WTC11 (cell line): ENCODE results near the gene ISG15. TPM values are rescaled to one million over a fixed set of nuclear protein-coding genes. Genes with fewer than 3 reads are reported as not detected.
"Not testable (repeated sequence)": the region's sequence is repeated elsewhere in the genome, so short reads cannot be mapped to it uniquely, and the experiment has no call there.

Experiments
- ATAC-seq: fragments of 200-7000 bp; cut with Tn5 transposase; 2 replicates; pipeline ENCODE4 v1.10.0; 2021; ENCODE audit warnings: mild to moderate bottlenecking, moderate library complexity
- CTCF ChIA-PET: fragments of 300-600 bp; sonication (Branson Sonifier 250); formaldehyde crosslinking; loops from one replicate; lab custom pipeline; 2021; ENCODE audit warnings: antibody characterized with exemption; lab: Charles Lee
- POLR2A ChIA-PET: fragments of 350-600 bp; sonication (Branson Sonifier 250); formaldehyde crosslinking; loops from one replicate; lab custom pipeline; 2021; ENCODE audit warnings: antibody characterized with exemption; lab: Charles Lee
- DNase-seq: peaks from one replicate; pipeline ENCODE4 v3.0.0; 2021; ENCODE audit warnings: low spot score
- H3K27ac Mint-ChIP-seq: 2 replicates; pipeline ENCODE4 v1.8.0; 2021; ENCODE audit warnings: mixed read lengths
- H3K27me3 Mint-ChIP-seq: 2 replicates; pipeline ENCODE4 v1.8.0; 2021; ENCODE audit warnings: low read depth, mild to moderate bottlenecking, moderate library complexity, mixed read lengths
- H3K36me3 Mint-ChIP-seq: 2 replicates; pipeline ENCODE4 v1.8.0; 2021; ENCODE audit warnings: mixed read lengths
- H3K4me1 Mint-ChIP-seq: 2 replicates; pipeline ENCODE4 v1.8.0; 2022; ENCODE audit warnings: mixed read lengths
- H3K4me3 Mint-ChIP-seq: 2 replicates; pipeline ENCODE4 v1.8.0; 2021; ENCODE audit warnings: mild to moderate bottlenecking, moderate library complexity, mixed read lengths
- H3K9me3 Mint-ChIP-seq: 2 replicates; pipeline ENCODE4 v1.8.0; 2021; ENCODE audit warnings: mixed read lengths
- GRHL2 ChIP-seq: fragments of 250-450 bp; sonication (Bioruptor Pico); IDR thresholded peaks from 2 replicates; pipeline ENCODE4 v1.8.0; 2022; ENCODE audit warnings: mild to moderate bottlenecking, moderate library complexity; ENCODE audit not compliant: insufficient replicate concordance, severe bottlenecking
- MXD4 ChIP-seq: fragments of 250-450 bp; sonication (Bioruptor Pico); IDR thresholded peaks from 2 replicates; pipeline ENCODE4 v1.8.0; 2021; ENCODE audit warnings: mild to moderate bottlenecking, moderate library complexity, borderline replicate concordance
- NFATC4 ChIP-seq: fragments of 250-450 bp; sonication (Bioruptor Pico); IDR thresholded peaks from 2 replicates; pipeline ENCODE4 v1.9.0; 2021; ENCODE audit warnings: mild to moderate bottlenecking
- NFE2L1 ChIP-seq: sonication (generic); formaldehyde crosslinking; IDR thresholded peaks from 2 replicates; pipeline ENCODE4 v1.8.1; 2023; ENCODE audit warnings: missing genetic modification reagents
- NR1H2 ChIP-seq: sonication (generic); formaldehyde crosslinking; IDR thresholded peaks from 2 replicates; pipeline ENCODE4 v1.9.0; 2021; ENCODE audit warnings: mild to moderate bottlenecking, moderate library complexity, missing genetic modification reagents
- TP53 ChIP-seq: sonication (generic); formaldehyde crosslinking; IDR thresholded peaks from 2 replicates; pipeline ENCODE4 v1.8.1; 2023; ENCODE audit warnings: mild to moderate bottlenecking, missing genetic modification reagents
- ZBTB21 ChIP-seq: sonication (generic); formaldehyde crosslinking; IDR thresholded peaks from 2 replicates; pipeline ENCODE4 v1.8.1; 2023; ENCODE audit warnings: mild to moderate bottlenecking, missing genetic modification reagents, borderline replicate concordance
- ZNF416 ChIP-seq: fragments of 250-450 bp; sonication (Bioruptor Pico); IDR thresholded peaks from 2 replicates; pipeline ENCODE4 v1.9.0; 2021; ENCODE audit warnings: mild to moderate bottlenecking, inconsistent platforms
- total RNA-seq: library from RNA; stranded (reverse); gene quantifications from 3 replicates; pipeline ENCODE4 v1.2.3, GENCODE V29; 2021
- TF ChIP-seq, protein P1 (sequence below): fragments of 200-600 bp; IDR thresholded peaks from 2 replicates; pipeline ENCODE4 v1.8.0; 2022; ENCODE audit warnings: antibody characterized with exemption
- TF ChIP-seq, protein P2 (sequence below): fragments of 250-450 bp; sonication (Bioruptor Pico); conservative IDR thresholded peaks from 2 replicates; pipeline ENCODE4 v1.9.0; 2021; ENCODE audit warnings: mild to moderate bottlenecking
- TF ChIP-seq, protein P3 (sequence below): fragments of 250-450 bp; sonication (Bioruptor Pico); IDR thresholded peaks from 2 replicates; pipeline ENCODE4 v2.1.2; 2022; ENCODE audit warnings: mild to moderate bottlenecking, moderate library complexity
- TF ChIP-seq, protein P4 (sequence below): sonication (generic); formaldehyde crosslinking; IDR thresholded peaks from 2 replicates; pipeline ENCODE4 v1.8.1; 2023; ENCODE audit warnings: mild to moderate bottlenecking, moderate library complexity, missing genetic modification reagents
- TF ChIP-seq, protein P5 (sequence below): sonication (generic); formaldehyde crosslinking; conservative IDR thresholded peaks from 2 replicates; pipeline ENCODE4 v1.8.1; 2022; ENCODE audit warnings: mild to moderate bottlenecking, missing genetic modification reagents
- TF ChIP-seq, protein P6 (sequence below): sonication (generic); formaldehyde crosslinking; IDR thresholded peaks from 2 replicates; pipeline ENCODE4 v1.8.1; 2022; ENCODE audit warnings: low read depth, mild to moderate bottlenecking, moderate library complexity, missing genetic modification reagents, borderline replicate concordance
- TF ChIP-seq, protein P7 (sequence below): sonication (generic); formaldehyde crosslinking; IDR thresholded peaks from 2 replicates; pipeline ENCODE4 v1.8.0; 2022; ENCODE audit warnings: mild to moderate bottlenecking, missing genetic modification reagents
- TF ChIP-seq, protein P8 (sequence below): sonication (generic); formaldehyde crosslinking; IDR thresholded peaks from 2 replicates; pipeline ENCODE4 v1.8.0; 2023; ENCODE audit warnings: missing genetic modification reagents
- TF ChIP-seq, protein P9 (sequence below): sonication (generic); formaldehyde crosslinking; IDR thresholded peaks from 2 replicates; pipeline ENCODE4 v1.8.0; 2022; ENCODE audit warnings: mild to moderate bottlenecking, missing genetic modification reagents

The ISG15 gene
- total RNA-seq, 1 experiment from 2014 or later = 29.5 TPM

DNA sequence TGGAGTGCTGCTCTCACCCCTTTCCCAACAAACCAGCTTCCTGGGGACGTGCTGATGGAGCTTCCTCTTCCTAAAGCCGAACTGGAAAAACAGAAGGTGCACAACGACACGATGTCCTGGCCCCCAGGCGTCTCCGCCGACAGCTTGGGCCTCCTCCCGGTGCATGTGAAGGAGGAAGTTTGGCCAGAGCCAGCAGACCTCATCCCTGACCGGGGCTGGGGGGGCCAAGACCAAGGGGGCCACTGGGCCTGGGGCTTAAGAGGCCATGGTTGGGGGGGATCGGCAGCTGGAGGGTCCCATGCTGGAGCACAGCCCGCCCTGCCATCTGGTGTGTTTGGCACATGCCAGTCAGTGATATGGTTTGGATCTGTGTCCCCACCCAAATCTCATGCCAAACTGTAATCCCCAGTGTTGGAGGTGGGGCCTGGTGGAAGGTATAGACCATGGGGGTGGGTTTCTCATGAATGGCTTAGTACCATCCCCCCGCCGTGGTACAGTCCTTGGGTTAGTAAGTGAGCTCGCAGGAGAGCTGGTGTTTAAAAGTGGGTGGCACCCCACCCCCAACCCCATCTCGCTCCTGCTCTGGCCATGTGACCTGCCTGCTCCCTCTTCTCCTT is 19.8 kb upstream of the ISG15 start (continued):
- TF ChIP-seq, protein P1, sequence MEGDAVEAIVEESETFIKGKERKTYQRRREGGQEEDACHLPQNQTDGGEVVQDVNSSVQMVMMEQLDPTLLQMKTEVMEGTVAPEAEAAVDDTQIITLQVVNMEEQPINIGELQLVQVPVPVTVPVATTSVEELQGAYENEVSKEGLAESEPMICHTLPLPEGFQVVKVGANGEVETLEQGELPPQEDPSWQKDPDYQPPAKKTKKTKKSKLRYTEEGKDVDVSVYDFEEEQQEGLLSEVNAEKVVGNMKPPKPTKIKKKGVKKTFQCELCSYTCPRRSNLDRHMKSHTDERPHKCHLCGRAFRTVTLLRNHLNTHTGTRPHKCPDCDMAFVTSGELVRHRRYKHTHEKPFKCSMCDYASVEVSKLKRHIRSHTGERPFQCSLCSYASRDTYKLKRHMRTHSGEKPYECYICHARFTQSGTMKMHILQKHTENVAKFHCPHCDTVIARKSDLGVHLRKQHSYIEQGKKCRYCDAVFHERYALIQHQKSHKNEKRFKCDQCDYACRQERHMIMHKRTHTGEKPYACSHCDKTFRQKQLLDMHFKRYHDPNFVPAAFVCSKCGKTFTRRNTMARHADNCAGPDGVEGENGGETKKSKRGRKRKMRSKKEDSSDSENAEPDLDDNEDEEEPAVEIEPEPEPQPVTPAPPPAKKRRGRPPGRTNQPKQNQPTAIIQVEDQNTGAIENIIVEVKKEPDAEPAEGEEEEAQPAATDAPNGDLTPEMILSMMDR = no peak
- TF ChIP-seq, protein P2, sequence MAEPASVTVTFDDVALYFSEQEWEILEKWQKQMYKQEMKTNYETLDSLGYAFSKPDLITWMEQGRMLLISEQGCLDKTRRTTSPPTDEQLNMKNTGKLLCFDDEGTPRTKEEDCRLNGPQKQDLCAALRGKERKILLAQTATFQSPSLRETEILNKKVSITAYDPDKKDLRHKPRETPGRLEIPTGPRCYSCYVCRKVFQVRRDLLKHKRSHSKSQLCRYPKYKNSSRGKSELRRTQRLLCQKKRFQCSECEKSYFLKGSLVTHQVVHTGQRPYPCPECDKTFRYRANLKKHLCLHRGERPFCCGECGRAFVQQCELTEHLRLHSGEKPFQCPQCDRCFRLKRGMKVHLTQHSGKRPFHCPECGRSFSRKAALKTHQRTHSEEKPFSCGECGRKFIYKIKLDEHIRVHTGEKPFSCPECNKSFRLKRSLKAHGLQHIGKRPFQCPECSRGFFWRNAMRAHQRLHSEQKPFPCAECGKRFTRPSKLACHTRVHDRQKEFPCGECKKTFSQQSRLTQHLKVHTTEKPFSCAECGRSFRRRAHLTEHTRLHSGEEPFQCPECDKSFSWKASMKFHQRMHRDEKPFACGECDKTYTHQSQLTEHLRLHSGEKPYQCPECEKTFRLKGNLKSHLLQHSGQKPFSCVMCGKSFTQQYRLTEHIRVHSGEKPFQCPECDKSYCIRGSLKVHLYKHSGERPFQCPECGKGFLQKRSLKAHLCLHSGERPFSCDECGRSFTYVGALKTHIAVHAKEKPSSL (CRISPR knock-in tag) = no peak
- TF ChIP-seq ZNF416 (CRISPR knock-in tag) = no peak
- no peak for TF ChIP-seq NFE2L1 (CRISPR knock-in tag)
- TF ChIP-seq, protein P3, sequence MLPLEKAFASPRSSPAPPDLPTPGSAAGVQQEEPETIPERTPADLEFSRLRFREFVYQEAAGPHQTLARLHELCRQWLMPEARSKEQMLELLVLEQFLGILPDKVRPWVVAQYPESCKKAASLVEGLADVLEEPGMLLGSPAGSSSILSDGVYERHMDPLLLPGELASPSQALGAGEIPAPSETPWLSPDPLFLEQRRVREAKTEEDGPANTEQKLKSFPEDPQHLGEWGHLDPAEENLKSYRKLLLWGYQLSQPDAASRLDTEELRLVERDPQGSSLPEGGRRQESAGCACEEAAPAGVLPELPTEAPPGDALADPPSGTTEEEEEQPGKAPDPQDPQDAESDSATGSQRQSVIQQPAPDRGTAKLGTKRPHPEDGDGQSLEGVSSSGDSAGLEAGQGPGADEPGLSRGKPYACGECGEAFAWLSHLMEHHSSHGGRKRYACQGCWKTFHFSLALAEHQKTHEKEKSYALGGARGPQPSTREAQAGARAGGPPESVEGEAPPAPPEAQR (CRISPR knock-in tag) = no peak
- TF ChIP-seq ZBTB21 (CRISPR knock-in tag) = no peak
- TF ChIP-seq, protein P4, sequence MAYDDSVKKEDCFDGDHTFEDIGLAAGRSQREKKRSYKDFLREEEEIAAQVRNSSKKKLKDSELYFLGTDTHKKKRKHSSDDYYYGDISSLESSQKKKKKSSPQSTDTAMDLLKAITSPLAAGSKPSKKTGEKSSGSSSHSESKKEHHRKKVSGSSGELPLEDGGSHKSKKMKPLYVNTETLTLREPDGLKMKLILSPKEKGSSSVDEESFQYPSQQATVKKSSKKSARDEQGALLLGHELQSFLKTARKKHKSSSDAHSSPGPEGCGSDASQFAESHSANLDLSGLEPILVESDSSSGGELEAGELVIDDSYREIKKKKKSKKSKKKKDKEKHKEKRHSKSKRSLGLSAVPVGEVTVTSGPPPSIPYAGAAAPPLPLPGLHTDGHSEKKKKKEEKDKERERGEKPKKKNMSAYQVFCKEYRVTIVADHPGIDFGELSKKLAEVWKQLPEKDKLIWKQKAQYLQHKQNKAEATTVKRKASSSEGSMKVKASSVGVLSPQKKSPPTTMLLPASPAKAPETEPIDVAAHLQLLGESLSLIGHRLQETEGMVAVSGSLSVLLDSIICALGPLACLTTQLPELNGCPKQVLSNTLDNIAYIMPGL = no peak

DNA sequence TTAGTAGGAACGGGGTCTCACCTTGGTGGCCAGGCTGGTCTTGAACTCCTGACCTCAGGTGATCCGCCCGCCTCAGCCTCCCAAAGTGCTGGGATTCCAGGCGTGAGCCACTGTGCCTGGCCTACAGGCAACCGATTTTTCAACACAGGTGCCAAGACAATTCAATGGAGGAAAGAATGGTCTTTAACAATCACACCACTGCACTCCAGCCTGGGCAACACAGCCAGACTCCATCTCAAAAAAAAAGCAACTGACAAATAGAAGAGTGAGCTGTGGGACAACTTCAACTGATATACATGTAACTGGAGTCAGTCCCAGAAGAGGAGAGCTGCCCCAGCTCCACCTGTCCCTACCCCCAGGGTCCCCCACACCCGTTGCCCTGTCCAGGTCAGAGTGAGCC is 18.8 kb upstream of the ISG15 start:
- DNase-seq, H3K4me1 Mint-ChIP-seq, H3K9me3 Mint-ChIP-seq, POLR2A ChIA-PET, H3K27ac Mint-ChIP-seq, H3K36me3 Mint-ChIP-seq, ATAC-seq, H3K4me3 Mint-ChIP-seq: not testable (repeated sequence)
- CTCF ChIA-PET = interaction anchor here (0.9 to 3.7 kb wide), 3 partner anchors 11 to 47 kb away, joined by 3 to 17 read pairs (median 4); no protein-coding TSS in a partner anchor
- peaks cover 88% of the 10 kb centered on the region for H3K27me3 Mint-ChIP-seq

DNA sequence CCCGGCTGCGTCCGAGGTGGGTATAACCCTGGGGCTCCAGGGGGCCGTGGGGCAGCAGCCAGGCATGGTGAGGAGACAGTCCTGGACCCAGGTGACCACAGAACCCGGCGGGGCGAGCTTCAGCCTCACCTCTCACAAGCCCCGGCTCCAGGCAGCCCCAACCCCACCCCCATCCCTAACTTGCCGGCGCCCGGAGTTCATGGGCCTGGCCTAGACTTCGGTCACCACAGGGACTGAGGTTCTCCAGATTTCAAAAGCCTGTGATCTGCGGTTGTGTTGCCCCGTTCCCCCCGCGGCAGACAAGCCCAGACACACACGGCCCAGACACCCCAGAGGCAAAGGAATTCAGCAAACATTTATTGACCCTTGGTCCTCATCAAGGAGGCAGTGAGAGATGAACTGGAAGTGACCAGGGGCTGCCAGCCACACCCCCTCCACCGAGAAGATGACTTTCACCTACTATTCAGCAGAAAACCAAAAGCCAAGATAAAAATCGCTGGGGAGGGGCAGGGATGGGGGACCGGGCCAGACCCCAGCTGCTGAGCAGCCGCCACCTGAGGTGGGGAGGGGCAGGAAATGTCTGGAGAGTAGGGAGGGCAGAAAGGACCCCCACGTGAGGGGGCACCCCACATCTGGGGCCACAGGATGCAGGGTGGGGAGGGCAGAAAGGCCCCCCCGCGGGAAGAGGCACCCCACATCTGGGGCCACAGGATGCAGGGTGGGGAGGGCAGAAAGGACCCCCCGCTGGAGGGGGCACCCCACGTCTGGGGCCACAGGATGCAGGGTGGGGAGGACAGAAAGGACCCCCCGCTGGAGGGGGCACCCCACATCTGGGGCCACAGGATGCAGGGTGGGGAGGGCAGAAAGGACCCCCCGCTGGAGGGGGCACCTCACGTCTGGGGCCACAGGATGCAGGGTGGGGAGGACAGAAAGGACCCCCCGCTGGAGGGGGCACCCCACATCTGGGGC is 17.3 kb upstream of the ISG15 start:
- ATAC-seq (no peak), DNase-seq (no peak)
- ChIA-PET CTCF (interaction anchor here (1.3 to 3.7 kb wide), 4 partner anchors 12 to 38 kb away, joined by 4 to 23 read pairs (median 15); partner anchors contain the start of gene PERM1), POLR2A (no interaction called here)
- peaks cover 9% of the 10 kb centered on the region for H3K9me3 Mint-ChIP-seq
- H3K36me3 Mint-ChIP-seq = peaks cover 7% of the 10 kb centered on the region; the same call in 1 of the 2 replicates
- H3K27ac Mint-ChIP-seq = no peak overlapping the region
- no peak overlapping the region for H3K4me3 Mint-ChIP-seq
- peaks cover 81% of the 10 kb centered on the region for H3K27me3 Mint-ChIP-seq
- H3K4me1 Mint-ChIP-seq = peaks cover 5% of the 10 kb centered on the region
- TF ChIP-seq, protein P5, sequence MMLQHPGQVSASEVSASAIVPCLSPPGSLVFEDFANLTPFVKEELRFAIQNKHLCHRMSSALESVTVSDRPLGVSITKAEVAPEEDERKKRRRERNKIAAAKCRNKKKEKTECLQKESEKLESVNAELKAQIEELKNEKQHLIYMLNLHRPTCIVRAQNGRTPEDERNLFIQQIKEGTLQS (CRISPR knock-in tag) = no peak
- TF ChIP-seq ZBTB21 (CRISPR knock-in tag) (no peak), GRHL2 (no peak), NR1H2 (CRISPR knock-in tag) (no peak), NFATC4 (no peak), MXD4 (CRISPR knock-in tag) (no peak), TP53 (CRISPR knock-in tag) (no peak)
- TF ChIP-seq, protein P6, sequence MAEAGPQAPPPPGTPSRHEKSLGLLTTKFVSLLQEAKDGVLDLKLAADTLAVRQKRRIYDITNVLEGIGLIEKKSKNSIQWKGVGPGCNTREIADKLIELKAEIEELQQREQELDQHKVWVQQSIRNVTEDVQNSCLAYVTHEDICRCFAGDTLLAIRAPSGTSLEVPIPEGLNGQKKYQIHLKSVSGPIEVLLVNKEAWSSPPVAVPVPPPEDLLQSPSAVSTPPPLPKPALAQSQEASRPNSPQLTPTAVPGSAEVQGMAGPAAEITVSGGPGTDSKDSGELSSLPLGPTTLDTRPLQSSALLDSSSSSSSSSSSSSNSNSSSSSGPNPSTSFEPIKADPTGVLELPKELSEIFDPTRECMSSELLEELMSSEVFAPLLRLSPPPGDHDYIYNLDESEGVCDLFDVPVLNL = no peak
- TF ChIP-seq, protein P7, sequence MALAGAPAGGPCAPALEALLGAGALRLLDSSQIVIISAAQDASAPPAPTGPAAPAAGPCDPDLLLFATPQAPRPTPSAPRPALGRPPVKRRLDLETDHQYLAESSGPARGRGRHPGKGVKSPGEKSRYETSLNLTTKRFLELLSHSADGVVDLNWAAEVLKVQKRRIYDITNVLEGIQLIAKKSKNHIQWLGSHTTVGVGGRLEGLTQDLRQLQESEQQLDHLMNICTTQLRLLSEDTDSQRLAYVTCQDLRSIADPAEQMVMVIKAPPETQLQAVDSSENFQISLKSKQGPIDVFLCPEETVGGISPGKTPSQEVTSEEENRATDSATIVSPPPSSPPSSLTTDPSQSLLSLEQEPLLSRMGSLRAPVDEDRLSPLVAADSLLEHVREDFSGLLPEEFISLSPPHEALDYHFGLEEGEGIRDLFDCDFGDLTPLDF (CRISPR knock-in tag) = no peak
- TF ChIP-seq, protein P8, sequence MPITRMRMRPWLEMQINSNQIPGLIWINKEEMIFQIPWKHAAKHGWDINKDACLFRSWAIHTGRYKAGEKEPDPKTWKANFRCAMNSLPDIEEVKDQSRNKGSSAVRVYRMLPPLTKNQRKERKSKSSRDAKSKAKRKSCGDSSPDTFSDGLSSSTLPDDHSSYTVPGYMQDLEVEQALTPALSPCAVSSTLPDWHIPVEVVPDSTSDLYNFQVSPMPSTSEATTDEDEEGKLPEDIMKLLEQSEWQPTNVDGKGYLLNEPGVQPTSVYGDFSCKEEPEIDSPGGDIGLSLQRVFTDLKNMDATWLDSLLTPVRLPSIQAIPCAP (CRISPR knock-in tag) = no peak
- TF ChIP-seq, protein P9, sequence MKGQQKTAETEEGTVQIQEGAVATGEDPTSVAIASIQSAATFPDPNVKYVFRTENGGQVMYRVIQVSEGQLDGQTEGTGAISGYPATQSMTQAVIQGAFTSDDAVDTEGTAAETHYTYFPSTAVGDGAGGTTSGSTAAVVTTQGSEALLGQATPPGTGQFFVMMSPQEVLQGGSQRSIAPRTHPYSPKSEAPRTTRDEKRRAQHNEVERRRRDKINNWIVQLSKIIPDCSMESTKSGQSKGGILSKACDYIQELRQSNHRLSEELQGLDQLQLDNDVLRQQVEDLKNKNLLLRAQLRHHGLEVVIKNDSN = no peak
